Spleen (tissue), 11 donors: ENCODE data around the gene AFP. TPM values are rescaled to one million over a fixed set of nuclear protein-coding genes. Genes with fewer than 3 reads are reported as not detected.

Source experiments
- DNase-seq: peaks from one replicate; pipeline ENCODE4 v3.0.0-alpha.2; 2020
- H3K27ac ChIP-seq, 8 donors: fragments of 200-600 bp; sonication (generic) in 7 of 8; 1 replicate in 4 of 8; 2 replicates in 4 of 8; pipeline versions ENCODE4 v1.5.0 to v1.8.0; 2016 to 2021; ENCODE audit warnings: inconsistent platforms in 4 of 8, mild to moderate bottlenecking in 4 of 8, moderate library complexity in 1 of 8
- H3K27me3 ChIP-seq, 7 donors: fragments of 200-600 bp; sonication (generic) in 6 of 7; replicated peaks in 1 of 7; 1 replicate in 4 of 7; 2 replicates in 3 of 7; pipeline versions ENCODE4 v1.5.0 to v1.8.0; 2016 to 2021; ENCODE audit warnings: inconsistent platforms in 3 of 7, mild to moderate bottlenecking in 1 of 7
- H3K36me3 ChIP-seq, 6 donors: fragments of 200-600 bp; sonication (generic) in 5 of 6; 1 replicate in 4 of 6; 2 replicates in 2 of 6; pipeline versions ENCODE4 v1.5.0 to v1.8.0; 2016 to 2021; ENCODE audit warnings: inconsistent platforms in 2 of 6
- H3K4me1 ChIP-seq, 6 donors: fragments of 200-600 bp; sonication (generic) in 5 of 6; 1 replicate in 3 of 6; 2 replicates in 3 of 6; pipeline versions ENCODE4 v1.5.0 to v1.8.0; 2016 to 2021; ENCODE audit warnings: inconsistent platforms in 3 of 6
- H3K4me3 ChIP-seq, 8 donors: fragments of 200-600 bp; sonication (generic) in 7 of 8; 1 replicate in 4 of 8; 2 replicates in 4 of 8; pipeline versions ENCODE4 v1.5.0 to v1.8.0; 2016 to 2021; ENCODE audit warnings: inconsistent platforms in 4 of 8, mild to moderate bottlenecking in 4 of 8, moderate library complexity in 2 of 8
- H3K9me3 ChIP-seq, 8 donors: fragments of 200-600 bp; sonication (generic) in 7 of 8; 1 replicate in 4 of 8; 2 replicates in 4 of 8; pipeline versions ENCODE4 v1.5.0 to v1.8.0; 2016 to 2021; ENCODE audit warnings: inconsistent platforms in 4 of 8
- POLR2A ChIP-seq, 3 donors: fragments of 450-650 bp; IDR thresholded peaks; one replicate each; pipeline ENCODE4 v1.5.1; 2017; ENCODE audit warnings: antibody characterized with exemption in 3 of 3, mild to moderate bottlenecking in 1 of 3
- POLR2AphosphoS5 ChIP-seq, 3 donors: sonication (generic); formaldehyde crosslinking; IDR thresholded peaks; one replicate each; pipeline ENCODE4 v1.5.1; 2017; ENCODE audit warnings: antibody characterized with exemption in 3 of 3
- WGBS, 5 donors: extraction: QIAGEN DNeasy Blood & Tissue Kit in 3 of 5; methylation state at CpG; one replicate each; pipeline versions ENCODE4 v1.1.5 to v1.1.7; 2013 to 2018; 5-methylcytosine and 5-hydroxymethylcytosine counted together
- intact Hi-C: fragments of 100-400 bp; cut with DNase I; formaldehyde crosslinking; loops from one replicate; pipeline ENCODE4 v1.15.0; 2023; ENCODE audit warnings: low total_unique reads
- polyA plus RNA-seq, 3 donors: library from polyadenylated mRNA; stranded (reverse); fragments of 200-250 nt; gene quantifications; one replicate each; pipeline ENCODE4 v1.2.1, GENCODE V29; 2013
- total RNA-seq, 7 donors: library from RNA; depleted of rRNA in 3 of 7; stranded (reverse); fragments of >200 nt in 3 of 7; fragmentation: NEBNext Ultra II Directional in 4 of 7; extraction: Animal tissue kit (Norgen Biotek cat#: 25700) in 4 of 7; gene quantifications; one replicate each; pipeline versions ENCODE4 v1.1.0 to v1.2.1, GENCODE V29; 2016 to 2021
- TF ChIP-seq, protein P1 (sequence below), 11 experiments: fragments of 200-600 bp in 7 of 11; fragments of 450-650 bp in 4 of 11; sonication (generic) in 4 of 11; IDR thresholded peaks in 8 of 11; conservative IDR thresholded peaks in 3 of 11; 1 replicate in 7 of 11; 2 replicates in 4 of 11; pipeline versions ENCODE4 v1.4.0 to v1.8.0; 2016 to 2021; ENCODE audit warnings: antibody characterized with exemption in 11 of 11, inconsistent platforms in 4 of 11, mild to moderate bottlenecking in 1 of 11
- donor health status: healthy with polysubstance abuse.
- donor health status: DM: no; HTN: no; CAD: no; lungs with moderate emphysema.
- donor health status: DM: no; HTN: no; CAD: no.
- donor health status: Bipolar disorder and iron deficiency.
- donor health status: healthy.
- donor health status: DM: no; HTN: no; CAD: no.
- donor health status: DM: yes; HTN: yes; CAD: no.

The AFP gene
- total and polyA plus RNA-seq, 10 donors, result not detected

DNA sequence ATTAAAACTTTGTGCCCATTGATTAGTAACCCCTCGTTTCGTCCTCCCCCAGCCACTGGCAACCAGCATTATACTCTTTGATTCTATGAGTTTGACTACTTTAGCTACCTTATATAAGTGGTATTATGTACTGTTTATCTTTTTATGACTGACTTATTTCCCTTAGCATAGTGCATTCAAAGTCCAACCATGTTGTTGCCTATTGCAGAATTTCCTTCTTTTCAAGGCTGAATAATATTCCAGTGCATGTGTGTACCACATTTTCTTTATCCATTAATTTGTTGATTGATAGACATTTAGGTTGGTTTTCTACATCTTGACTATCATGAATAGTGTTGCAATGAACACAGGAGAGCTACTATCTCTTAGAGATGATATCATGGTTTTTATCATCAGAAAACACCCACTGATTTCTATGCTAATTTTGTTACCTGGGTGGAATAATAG lies 28.8 kb upstream of the AFP start:
- Histone ChIP-seq H3K36me3 (no peaks in the 10 kb centered on the region), H3K4me3 (no peak overlapping the region), H3K9me3 (no peaks in the 10 kb centered on the region), H3K27ac (no peak overlapping the region), H3K27me3 (no peaks in the 10 kb centered on the region), H3K4me1 (no peaks in the 10 kb centered on the region)
- intact Hi-C loops, result no loop called here
- no peak for TF ChIP-seq POLR2AphosphoS5 (IDR thresholded peaks at IDR 0.05)
- TF ChIP-seq, protein P1, sequence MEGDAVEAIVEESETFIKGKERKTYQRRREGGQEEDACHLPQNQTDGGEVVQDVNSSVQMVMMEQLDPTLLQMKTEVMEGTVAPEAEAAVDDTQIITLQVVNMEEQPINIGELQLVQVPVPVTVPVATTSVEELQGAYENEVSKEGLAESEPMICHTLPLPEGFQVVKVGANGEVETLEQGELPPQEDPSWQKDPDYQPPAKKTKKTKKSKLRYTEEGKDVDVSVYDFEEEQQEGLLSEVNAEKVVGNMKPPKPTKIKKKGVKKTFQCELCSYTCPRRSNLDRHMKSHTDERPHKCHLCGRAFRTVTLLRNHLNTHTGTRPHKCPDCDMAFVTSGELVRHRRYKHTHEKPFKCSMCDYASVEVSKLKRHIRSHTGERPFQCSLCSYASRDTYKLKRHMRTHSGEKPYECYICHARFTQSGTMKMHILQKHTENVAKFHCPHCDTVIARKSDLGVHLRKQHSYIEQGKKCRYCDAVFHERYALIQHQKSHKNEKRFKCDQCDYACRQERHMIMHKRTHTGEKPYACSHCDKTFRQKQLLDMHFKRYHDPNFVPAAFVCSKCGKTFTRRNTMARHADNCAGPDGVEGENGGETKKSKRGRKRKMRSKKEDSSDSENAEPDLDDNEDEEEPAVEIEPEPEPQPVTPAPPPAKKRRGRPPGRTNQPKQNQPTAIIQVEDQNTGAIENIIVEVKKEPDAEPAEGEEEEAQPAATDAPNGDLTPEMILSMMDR (IDR thresholded peaks at IDR 0.05 in 8 of 11, conservative IDR thresholded peaks at IDR 0.05 in 3 of 11), result no peak
- WGBS, 5 donors, result 80 to 93% (median 89%) methylated on average over 2 of the region's 2 CpGs
- no peak for DNase-seq

DNA sequence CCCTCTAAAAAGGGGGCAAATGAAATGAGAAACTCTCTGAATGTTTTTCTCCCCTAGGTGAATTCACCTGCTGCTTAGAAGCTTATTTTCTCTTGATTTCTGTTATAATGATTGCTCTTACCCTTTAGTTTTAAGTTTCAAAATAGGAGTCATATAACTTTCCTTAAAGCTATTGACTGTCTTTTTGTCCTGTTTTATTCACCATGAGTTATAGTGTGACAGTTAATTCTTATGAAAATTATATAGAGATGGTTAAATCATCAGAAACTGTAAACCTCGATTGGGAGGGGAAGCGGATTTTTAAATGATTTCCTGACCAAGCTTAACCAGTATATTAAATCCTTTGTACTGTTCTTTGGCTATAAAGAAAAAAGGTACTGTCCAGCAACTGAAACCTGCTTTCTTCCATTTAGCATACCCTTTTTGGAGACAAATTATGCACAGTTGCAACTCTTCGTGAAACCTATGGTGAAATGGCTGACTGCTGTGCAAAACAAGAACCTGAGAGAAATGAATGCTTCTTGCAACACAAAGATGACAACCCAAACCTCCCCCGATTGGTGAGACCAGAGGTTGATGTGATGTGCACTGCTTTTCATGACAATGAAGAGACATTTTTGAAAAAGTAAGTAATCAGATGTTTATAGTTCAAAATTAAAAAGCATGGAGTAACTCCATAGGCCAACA lies 27.7 kb upstream of the AFP start:
- Histone ChIP-seq H3K4me3 (no peak overlapping the region), H3K27ac (no peak overlapping the region), H3K9me3 (no peaks in the 10 kb centered on the region), H3K4me1 (no peaks in the 10 kb centered on the region), H3K36me3 (no peaks in the 10 kb centered on the region), H3K27me3 (no peaks in the 10 kb centered on the region)
- intact Hi-C loops, result no loop called here
- no peak for DNase-seq
- no peak for TF ChIP-seq POLR2AphosphoS5 (IDR thresholded peaks at IDR 0.05)
- no peak for TF ChIP-seq POLR2A (IDR thresholded peaks at IDR 0.05)
- TF ChIP-seq, protein P1 (IDR thresholded peaks at IDR 0.05 in 8 of 11, conservative IDR thresholded peaks at IDR 0.05 in 3 of 11), result no peak
- 67 to 87% (median 72%) methylated on average over 4 of the region's 4 CpGs for WGBS, 5 donors

DNA sequence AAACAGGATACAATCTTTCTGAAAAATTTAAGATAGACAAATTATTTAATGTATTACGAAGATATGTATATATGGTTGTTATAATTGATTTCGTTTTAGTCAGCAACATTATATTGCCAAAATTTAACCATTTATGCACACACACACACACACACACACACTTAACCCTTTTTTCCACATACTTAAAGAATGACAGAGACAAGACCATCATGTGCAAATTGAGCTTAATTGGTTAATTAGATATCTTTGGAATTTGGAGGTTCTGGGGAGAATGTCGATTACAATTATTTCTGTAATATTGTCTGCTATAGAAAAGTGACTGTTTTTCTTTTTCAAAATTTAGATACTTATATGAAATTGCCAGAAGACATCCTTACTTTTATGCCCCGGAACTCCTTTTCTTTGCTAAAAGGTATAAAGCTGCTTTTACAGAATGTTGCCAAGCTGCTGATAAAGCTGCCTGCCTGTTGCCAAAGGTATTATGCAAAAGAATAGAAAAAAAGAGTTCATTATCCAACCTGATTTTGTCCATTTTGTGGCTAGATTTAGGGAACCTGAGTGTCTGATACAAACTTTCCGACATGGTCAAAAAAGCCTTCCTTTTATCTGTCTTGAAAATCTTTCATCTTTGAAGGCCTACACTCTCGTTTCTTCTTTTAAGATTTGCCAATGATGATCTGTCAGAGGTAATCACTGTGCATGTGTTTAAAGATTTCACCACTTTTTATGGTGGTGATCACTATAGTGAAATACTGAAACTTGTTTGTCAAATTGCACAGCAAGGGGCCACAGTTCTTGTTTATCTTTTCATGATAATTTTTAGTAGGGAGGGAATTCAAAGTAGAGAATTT lies 26.8 kb upstream of the AFP start:
- H3K36me3 ChIP-seq, result no peaks in the 10 kb centered on the region
- 79 to 91% (median 84%) methylated on average over 6 of the region's 6 CpGs for WGBS, 5 donors
- no peaks in the 10 kb centered on the region for H3K27me3 ChIP-seq
- no peak for TF ChIP-seq POLR2AphosphoS5 (IDR thresholded peaks at IDR 0.05)
- TF ChIP-seq, protein P1 (IDR thresholded peaks at IDR 0.05 in 8 of 11, conservative IDR thresholded peaks at IDR 0.05 in 3 of 11), result no peak
- TF ChIP-seq POLR2A (IDR thresholded peaks at IDR 0.05), result no peak
- H3K4me3 ChIP-seq, result no peak overlapping the region
- no peaks in the 10 kb centered on the region for H3K4me1 ChIP-seq
- no peak overlapping the region for H3K27ac ChIP-seq
- H3K9me3 ChIP-seq, result no peaks in the 10 kb centered on the region
- no peak for DNase-seq
- intact Hi-C loops, result no loop called here

DNA sequence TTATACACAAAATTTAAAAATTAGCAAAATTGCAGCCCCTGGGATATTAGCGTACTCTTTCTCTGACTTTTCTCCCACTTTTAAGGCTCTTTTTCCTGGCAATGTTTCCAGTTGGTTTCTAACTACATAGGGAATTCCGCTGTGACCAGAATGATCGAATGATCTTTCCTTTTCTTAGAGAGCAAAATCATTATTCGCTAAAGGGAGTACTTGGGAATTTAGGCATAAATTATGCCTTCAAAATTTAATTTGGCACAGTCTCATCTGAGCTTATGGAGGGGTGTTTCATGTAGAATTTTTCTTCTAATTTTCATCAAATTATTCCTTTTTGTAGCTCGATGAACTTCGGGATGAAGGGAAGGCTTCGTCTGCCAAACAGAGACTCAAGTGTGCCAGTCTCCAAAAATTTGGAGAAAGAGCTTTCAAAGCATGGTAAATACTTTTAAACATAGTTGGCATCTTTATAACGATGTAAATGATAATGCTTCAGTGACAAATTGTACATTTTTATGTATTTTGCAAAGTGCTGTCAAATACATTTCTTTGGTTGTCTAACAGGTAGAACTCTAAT lies 26.0 kb upstream of the AFP start:
- TF ChIP-seq POLR2AphosphoS5 (IDR thresholded peaks at IDR 0.05) (no peak), POLR2A (IDR thresholded peaks at IDR 0.05) (no peak)
- TF ChIP-seq, protein P1 (IDR thresholded peaks at IDR 0.05 in 8 of 11, conservative IDR thresholded peaks at IDR 0.05 in 3 of 11), result no peak
- intact Hi-C loops, result no loop called here
- H3K27me3 ChIP-seq, result no peaks in the 10 kb centered on the region

More for the DNA sequence above, 26.0 kb upstream of the AFP start:
- Histone ChIP-seq H3K27ac (no peak overlapping the region), H3K36me3 (no peaks in the 10 kb centered on the region), H3K9me3 (no peaks in the 10 kb centered on the region), H3K4me3 (no peak overlapping the region), H3K4me1 (no peaks in the 10 kb centered on the region)
- WGBS, 5 donors, result 82 to 92% (median 90%) methylated on average over 8 of the region's 8 CpGs
- no peak for DNase-seq
